ENCODE data around the gene CTIF.

Gene CTIF

GRCh38 chr18:48703028-48703386 is 164.2 kb downstream of the CTIF start:
- H3K36me3 ChIP-seq (ENCODE audit: control insufficient read depth, insufficient read depth, low read length), result no peaks in the 10 kb centered on the region
- no peaks in the 10 kb centered on the region for H3K27me3 ChIP-seq (ENCODE audit: control insufficient read depth, insufficient read depth, low read length)
- H3K4me3 ChIP-seq (ENCODE audit: low read depth, low read length), result no peak overlapping the region
- H3K9ac ChIP-seq (ENCODE audit: low read depth, low read length), result no peak overlapping the region
- no peaks in the 10 kb centered on the region for H3K9me3 ChIP-seq (ENCODE audit: control insufficient read depth, insufficient read depth, low read length)
- no peaks in the 10 kb centered on the region for H3K4me1 ChIP-seq (ENCODE audit: control insufficient read depth, insufficient read depth, low read length)
- no peak overlapping the region for H3K27ac ChIP-seq (ENCODE audit: low read depth, low read length)

GRCh38 chr18:48703418-48703817 is 164.6 kb downstream of the CTIF start:
- no peak overlapping the region for H3K27ac ChIP-seq (ENCODE audit: low read depth, low read length)
- H3K36me3 ChIP-seq (ENCODE audit: control insufficient read depth, insufficient read depth, low read length), result no peaks in the 10 kb centered on the region
- H3K9me3 ChIP-seq (ENCODE audit: control insufficient read depth, insufficient read depth, low read length), result no peaks in the 10 kb centered on the region
- no peak overlapping the region for H3K4me3 ChIP-seq (ENCODE audit: low read depth, low read length)
- no peaks in the 10 kb centered on the region for H3K27me3 ChIP-seq (ENCODE audit: control insufficient read depth, insufficient read depth, low read length)
- no peak overlapping the region for H3K9ac ChIP-seq (ENCODE audit: low read depth, low read length)
- H3K4me1 ChIP-seq (ENCODE audit: control insufficient read depth, insufficient read depth, low read length), result no peaks in the 10 kb centered on the region

- Histone ChIP-seq H3K27me3 (ENCODE audit: control insufficient read depth, insufficient read depth, low read length) (no peaks in the 10 kb centered on the region), H3K36me3 (ENCODE audit: control insufficient read depth, insufficient read depth, low read length) (no peaks in the 10 kb centered on the region), H3K4me3 (ENCODE audit: low read depth, low read length) (no peak overlapping the region), H3K4me1 (ENCODE audit: control insufficient read depth, insufficient read depth, low read length) (peaks cover 6% of the 10 kb centered on the region), H3K27ac (ENCODE audit: low read depth, low read length) (no peak overlapping the region), H3K9me3 (ENCODE audit: control insufficient read depth, insufficient read depth, low read length) (no peaks in the 10 kb centered on the region), H3K9ac (ENCODE audit: low read depth, low read length) (no peak overlapping the region)
Observed at GRCh38 chr18:48705043-48705442, 166.2 kb downstream of the CTIF start.

- Histone ChIP-seq H3K36me3 (ENCODE audit: control insufficient read depth, insufficient read depth, low read length) (no peaks in the 10 kb centered on the region), H3K9me3 (ENCODE audit: control insufficient read depth, insufficient read depth, low read length) (no peaks in the 10 kb centered on the region), H3K9ac (ENCODE audit: low read depth, low read length) (no peak overlapping the region), H3K27ac (ENCODE audit: low read depth, low read length) (no peak overlapping the region), H3K4me1 (ENCODE audit: control insufficient read depth, insufficient read depth, low read length) (peaks cover 7% of the 10 kb centered on the region), H3K27me3 (ENCODE audit: control insufficient read depth, insufficient read depth, low read length) (no peaks in the 10 kb centered on the region), H3K4me3 (ENCODE audit: low read depth, low read length) (no peak overlapping the region)
Observed at GRCh38 chr18:48705531-48705930, 166.7 kb downstream of the CTIF start.

GRCh38 chr18:48706731-48707130 is 167.9 kb downstream of the CTIF start:
- H3K9ac ChIP-seq (ENCODE audit: low read depth, low read length), result no peak overlapping the region
- H3K27ac ChIP-seq (ENCODE audit: low read depth, low read length), result no peak overlapping the region

GRCh38 chr18:48707636-48708296 is 168.9 kb downstream of the CTIF start:
- Histone ChIP-seq H3K36me3 (ENCODE audit: control insufficient read depth, insufficient read depth, low read length) (no peaks in the 10 kb centered on the region), H3K9ac (ENCODE audit: low read depth, low read length) (no peak overlapping the region), H3K4me3 (ENCODE audit: low read depth, low read length) (no peak overlapping the region), H3K9me3 (ENCODE audit: control insufficient read depth, insufficient read depth, low read length) (no peaks in the 10 kb centered on the region), H3K27ac (ENCODE audit: low read depth, low read length) (no peak overlapping the region), H3K27me3 (ENCODE audit: control insufficient read depth, insufficient read depth, low read length) (no peaks in the 10 kb centered on the region), H3K4me1 (ENCODE audit: control insufficient read depth, insufficient read depth, low read length) (peaks cover 7% of the 10 kb centered on the region)

More at GRCh38 chr18:48706731-48707130, 167.9 kb downstream of the CTIF start:
- Histone ChIP-seq H3K36me3 (ENCODE audit: control insufficient read depth, insufficient read depth, low read length) (no peaks in the 10 kb centered on the region), H3K9me3 (ENCODE audit: control insufficient read depth, insufficient read depth, low read length) (no peaks in the 10 kb centered on the region), H3K27me3 (ENCODE audit: control insufficient read depth, insufficient read depth, low read length) (no peaks in the 10 kb centered on the region), H3K4me3 (ENCODE audit: low read depth, low read length) (no peak overlapping the region), H3K4me1 (ENCODE audit: control insufficient read depth, insufficient read depth, low read length) (peaks cover 7% of the 10 kb centered on the region)

GRCh38 chr18:48708807-48709206 is 170.0 kb downstream of the CTIF start:
- H3K4me1 ChIP-seq (ENCODE audit: control insufficient read depth, insufficient read depth, low read length), result peaks cover 7% of the 10 kb centered on the region
- H3K4me3 ChIP-seq (ENCODE audit: low read depth, low read length), result no peak overlapping the region
- H3K27ac ChIP-seq (ENCODE audit: low read depth, low read length), result no peak overlapping the region
- H3K9me3 ChIP-seq (ENCODE audit: control insufficient read depth, insufficient read depth, low read length), result no peaks in the 10 kb centered on the region
- H3K27me3 ChIP-seq (ENCODE audit: control insufficient read depth, insufficient read depth, low read length), result no peaks in the 10 kb centered on the region
- H3K36me3 ChIP-seq (ENCODE audit: control insufficient read depth, insufficient read depth, low read length), result no peaks in the 10 kb centered on the region
- no peak overlapping the region for H3K9ac ChIP-seq (ENCODE audit: low read depth, low read length)

GRCh38 chr18:48709371-48710062 is 170.7 kb downstream of the CTIF start:
- no peaks in the 10 kb centered on the region for H3K27me3 ChIP-seq (ENCODE audit: control insufficient read depth, insufficient read depth, low read length)
- no peaks in the 10 kb centered on the region for H3K9me3 ChIP-seq (ENCODE audit: control insufficient read depth, insufficient read depth, low read length)
- peaks cover 7% of the 10 kb centered on the region for H3K4me1 ChIP-seq (ENCODE audit: control insufficient read depth, insufficient read depth, low read length)
- no peaks in the 10 kb centered on the region for H3K36me3 ChIP-seq (ENCODE audit: control insufficient read depth, insufficient read depth, low read length)
- no peak overlapping the region for H3K27ac ChIP-seq (ENCODE audit: low read depth, low read length)
- no peak overlapping the region for H3K9ac ChIP-seq (ENCODE audit: low read depth, low read length)
- H3K4me3 ChIP-seq (ENCODE audit: low read depth, low read length), result no peak overlapping the region

- no peaks in the 10 kb centered on the region for H3K9me3 ChIP-seq (ENCODE audit: control insufficient read depth, insufficient read depth, low read length)
- no peak overlapping the region for H3K27ac ChIP-seq (ENCODE audit: low read depth, low read length)
- peaks cover 10% of the 10 kb centered on the region for H3K4me1 ChIP-seq (ENCODE audit: control insufficient read depth, insufficient read depth, low read length)
- H3K27me3 ChIP-seq (ENCODE audit: control insufficient read depth, insufficient read depth, low read length), result no peaks in the 10 kb centered on the region
- no peaks in the 10 kb centered on the region for H3K36me3 ChIP-seq (ENCODE audit: control insufficient read depth, insufficient read depth, low read length)
- H3K9ac ChIP-seq (ENCODE audit: low read depth, low read length), result no peak overlapping the region
- no peak overlapping the region for H3K4me3 ChIP-seq (ENCODE audit: low read depth, low read length)
Observed at GRCh38 chr18:48711651-48712486, 173.0 kb downstream of the CTIF start.

- Histone ChIP-seq H3K27ac (ENCODE audit: low read depth, low read length) (no peak overlapping the region), H3K4me3 (ENCODE audit: low read depth, low read length) (no peak overlapping the region), H3K36me3 (ENCODE audit: control insufficient read depth, insufficient read depth, low read length) (no peaks in the 10 kb centered on the region), H3K4me1 (ENCODE audit: control insufficient read depth, insufficient read depth, low read length) (peaks cover 10% of the 10 kb centered on the region), H3K9ac (ENCODE audit: low read depth, low read length) (no peak overlapping the region), H3K27me3 (ENCODE audit: control insufficient read depth, insufficient read depth, low read length) (no peaks in the 10 kb centered on the region), H3K9me3 (ENCODE audit: control insufficient read depth, insufficient read depth, low read length) (no peaks in the 10 kb centered on the region)
Observed at GRCh38 chr18:48713309-48713708, 174.5 kb downstream of the CTIF start.

- peaks cover 5% of the 10 kb centered on the region; the same call in 1 of the 2 replicates for H3K4me1 ChIP-seq (ENCODE audit: control insufficient read depth, insufficient read depth, low read length)
- no peaks in the 10 kb centered on the region for H3K27me3 ChIP-seq (ENCODE audit: control insufficient read depth, insufficient read depth, low read length)
- H3K4me3 ChIP-seq (ENCODE audit: low read depth, low read length), result no peak overlapping the region
- H3K27ac ChIP-seq (ENCODE audit: low read depth, low read length), result no peak overlapping the region
- H3K9ac ChIP-seq (ENCODE audit: low read depth, low read length), result no peak overlapping the region
- no peaks in the 10 kb centered on the region for H3K9me3 ChIP-seq (ENCODE audit: control insufficient read depth, insufficient read depth, low read length)
- H3K36me3 ChIP-seq (ENCODE audit: control insufficient read depth, insufficient read depth, low read length), result no peaks in the 10 kb centered on the region
Observed at GRCh38 chr18:48714873-48715272, 176.0 kb downstream of the CTIF start.
